LHCN-M2 (cell line): Measurements from ENCODE around the gene RPL38. TPM values are rescaled to one million over a fixed set of nuclear protein-coding genes. Genes with fewer than 3 reads are reported as not detected.

Experiments used
- DNase-seq: peaks from one replicate; pipeline ENCODE4 v3.0.0-alpha.2; 2012; ENCODE audit warnings: low read depth
- total RNA-seq: library from RNA; depleted of rRNA; stranded (reverse); fragments of >200 nt; gene quantifications from 2 replicates; pipeline ENCODE4 v1.2.3, GENCODE V29; 2014

The RPL38 gene
- total RNA-seq, 1 experiment from 2014 or later: 227 TPM

GRCh38 chr17:74210191-74211140, 7.0 kb downstream of the RPL38 start:
- peak; percentile 56 for DNase-seq

GRCh38 chr17:74211141-74211911, 7.8 kb downstream of the RPL38 start:
- peak; percentile 10 for DNase-seq

- DNase-seq: no peak
Observed at GRCh38 chr17:74211912-74212208, 8.4 kb downstream of the RPL38 start.

- peak; percentile 10 for DNase-seq
Observed at GRCh38 chr17:74212209-74212912, 8.9 kb downstream of the RPL38 start.

- peak; percentile 86 for DNase-seq
Observed at GRCh38 chr17:74212913-74213791, 9.7 kb downstream of the RPL38 start, which contains the start of gene TTYH2. TTYH2 (plus strand) TSS chr17:74213571; CDS start chr17:74213588, 17 bp downstream.

- no peak for DNase-seq
Observed at GRCh38 chr17:74213861-74214391, 10.4 kb downstream of the RPL38 start.

GRCh38 chr17:74214484-74215341, 11.2 kb downstream of the RPL38 start:
- peak; percentile 6 for DNase-seq

GRCh38 chr17:74215342-74215727, 11.9 kb downstream of the RPL38 start:
- no peak for DNase-seq

GRCh38 chr17:74216505-74216904, 13.0 kb downstream of the RPL38 start:
- DNase-seq: no peak

- DNase-seq: peak; percentile 31
Observed at GRCh38 chr17:74217037-74217730, 13.7 kb downstream of the RPL38 start.

- DNase-seq: no peak
Observed at GRCh38 chr17:74217888-74218287, 14.4 kb downstream of the RPL38 start.

- DNase-seq: no peak
Observed at GRCh38 chr17:74218436-74218835, 15.0 kb downstream of the RPL38 start.

GRCh38 chr17:74219576-74220133, 16.2 kb downstream of the RPL38 start:
- no peak for DNase-seq

GRCh38 chr17:74220219-74220618, 16.7 kb downstream of the RPL38 start:
- DNase-seq: no peak

GRCh38 chr17:74220946-74221818, 17.7 kb downstream of the RPL38 start:
- DNase-seq: no peak

- DNase-seq: no peak
Observed at GRCh38 chr17:74222399-74222798, 18.9 kb downstream of the RPL38 start.

GRCh38 chr17:74223901-74224300, 20.4 kb downstream of the RPL38 start:
- no peak for DNase-seq
